H1 (cell line): ENCODE results near the gene DRC1. TPM values are rescaled to one million over a fixed set of nuclear protein-coding genes. Genes with fewer than 3 reads are reported as not detected.

Experiments
- CTCF ChIA-PET: fragments of 300-600 bp; sonication (Branson Sonifier 250); formaldehyde crosslinking; loops from one replicate; lab custom pipeline; 2021; ENCODE audit not compliant: partially characterized antibody; lab: Charles Lee
- POLR2A ChIA-PET: fragments of 300-600 bp; sonication (Branson Sonifier 250); formaldehyde crosslinking; loops from one replicate; lab custom pipeline; 2021; ENCODE audit warnings: inconsistent platforms; ENCODE audit not compliant: partially characterized antibody; lab: Charles Lee
- DNase-seq, 2 experiments: peaks; one replicate each; pipeline versions ENCODE4 v3.0.0 to v3.0.0-alpha.2; 2010 to 2022; ENCODE audit warnings: low spot score in 2 of 2, low read depth in 1 of 2, mixed read lengths in 1 of 2
- FAIRE-seq: peaks from 2 replicates; lab custom pipeline; 2011; peaks lifted over from hg19 to GRCh38; lab: Jason Lieb, UNC
- H2AFZ ChIP-seq: 2 replicates; pipeline ENCODE4 v1.8.1; 2012; ENCODE audit warnings: low read length, inconsistent platforms
- H2AK5ac ChIP-seq: 2 replicates; pipeline ENCODE4 v1.6.1; 2013; ENCODE audit warnings: low read depth, low read length
- H2BK120ac ChIP-seq: replicated peaks from 2 replicates; pipeline ENCODE3; 2013; ENCODE audit warnings: low read depth, low read length, inconsistent platforms
- H2BK12ac ChIP-seq: 2 replicates; pipeline ENCODE4 v1.6.1; 2013; ENCODE audit warnings: low read depth, low read length
- H2BK15ac ChIP-seq: 2 replicates; pipeline ENCODE4 v1.6.1; 2013; ENCODE audit warnings: low read length
- H2BK20ac ChIP-seq: 2 replicates; pipeline ENCODE4 v1.6.1; 2013; ENCODE audit warnings: low read length
- H2BK5ac ChIP-seq: 2 replicates; pipeline ENCODE4 v1.6.1; 2013; ENCODE audit warnings: low read depth, low read length
- H3K14ac ChIP-seq: 2 replicates; pipeline ENCODE4 v1.6.1; 2013; ENCODE audit warnings: inconsistent platforms; ENCODE audit not compliant: insufficient read length
- H3K18ac ChIP-seq: 2 replicates; pipeline ENCODE4 v1.6.1; 2013; ENCODE audit warnings: low read length; ENCODE audit errors: extremely low read depth
- H3K23ac ChIP-seq: 2 replicates; pipeline ENCODE4 v1.6.1; 2013; ENCODE audit warnings: inconsistent platforms; ENCODE audit not compliant: insufficient read length
- H3K23me2 ChIP-seq: 2 replicates; pipeline ENCODE4 v1.6.1; 2013; ENCODE audit warnings: low read depth, low read length
- H3K27ac ChIP-seq: 2 replicates; pipeline ENCODE4 v1.6.1; 2011; ENCODE audit warnings: low read depth, low read length, inconsistent platforms
- H3K27me3 ChIP-seq, 4 experiments: replicated peaks in 1 of 4; 1 replicate in 1 of 4; 2 replicates in 3 of 4; pipeline versions ENCODE4 v1.6.1 to v1.8.1; 2011 to 2013; ENCODE audit warnings: low read length in 3 of 4, mild to moderate bottlenecking in 3 of 4, inconsistent platforms in 2 of 4, mixed read lengths in 2 of 4, moderate library complexity in 1 of 4; ENCODE audit not compliant: control insufficient read depth in 3 of 4, insufficient read depth in 3 of 4; ENCODE audit errors: extremely low read depth in 1 of 4
- H3K36me3 ChIP-seq, 4 experiments: 2 replicates each; pipeline versions ENCODE4 v1.6.1 to v1.8.1; 2011 to 2013; ENCODE audit warnings: mild to moderate bottlenecking in 4 of 4, low read length in 3 of 4, moderate library complexity in 2 of 4, control low read depth in 1 of 4, inconsistent platforms in 1 of 4; ENCODE audit not compliant: insufficient read depth in 4 of 4, control insufficient read depth in 2 of 4
- H3K4ac ChIP-seq: replicated peaks from 2 replicates; pipeline ENCODE3; 2013; ENCODE audit warnings: low read length, low read depth, mixed read lengths, inconsistent platforms; ENCODE audit not compliant: insufficient read length
- H3K4me1 ChIP-seq, 4 experiments: replicated peaks in 1 of 4; 1 replicate in 1 of 4; 2 replicates in 3 of 4; pipeline versions ENCODE4 v1.6.1 to v1.8.1; 2011 to 2013; ENCODE audit warnings: low read length in 3 of 4, inconsistent platforms in 2 of 4, mixed read lengths in 1 of 4; ENCODE audit not compliant: insufficient read depth in 4 of 4, control insufficient read depth in 3 of 4
- H3K4me2 ChIP-seq, 2 experiments: 2 replicates each; pipeline versions ENCODE4 v1.6.1 to v1.8.1; 2011 to 2013; ENCODE audit warnings: low read depth in 2 of 2, low read length in 2 of 2, control low read depth in 1 of 2, inconsistent platforms in 1 of 2, mild to moderate bottlenecking in 1 of 2; ENCODE audit not compliant: insufficient read depth in 1 of 2
- H3K4me3 ChIP-seq, 4 experiments: fragments of 200-600, 300-600 bp in 1 of 4; sonication (generic), shearing (Covaris generic), sonication (Bioruptor Twin) in 1 of 4; 2 replicates each; pipeline versions ENCODE4 v1.5.1 to v1.8.1; 2011 to 2016; ENCODE audit warnings: low read length in 4 of 4, low read depth in 3 of 4, control low read depth in 2 of 4, inconsistent platforms in 2 of 4, mild to moderate bottlenecking in 2 of 4, mixed read lengths in 1 of 4, moderate library complexity in 1 of 4; ENCODE audit not compliant: insufficient read depth in 2 of 4; ENCODE audit errors: extremely low read depth in 1 of 4
- H3K56ac ChIP-seq: replicated peaks from 2 replicates; pipeline ENCODE3; 2013; ENCODE audit warnings: low read depth, mild to moderate bottlenecking, mixed read lengths, low read length, inconsistent platforms; ENCODE audit not compliant: insufficient read length
- H3K79me1 ChIP-seq: 2 replicates; pipeline ENCODE4 v1.6.1; 2013; ENCODE audit warnings: low read depth, low read length, control low read depth
- H3K79me2 ChIP-seq, 2 experiments: 2 replicates each; pipeline versions ENCODE4 v1.6.1 to v1.8.1; 2012 to 2013; ENCODE audit warnings: low read length in 2 of 2, mild to moderate bottlenecking in 2 of 2, inconsistent platforms in 1 of 2; ENCODE audit not compliant: insufficient read depth in 2 of 2, control insufficient read depth in 1 of 2
- H3K9ac ChIP-seq, 4 experiments: replicated peaks in 1 of 4; 1 replicate in 1 of 4; 2 replicates in 3 of 4; pipeline versions ENCODE4 v1.6.1 to v1.8.1; 2011 to 2013; ENCODE audit warnings: low read depth in 3 of 4, low read length in 3 of 4, control low read depth in 2 of 4, mild to moderate bottlenecking in 2 of 4, moderate library complexity in 2 of 4, inconsistent platforms in 1 of 4; ENCODE audit errors: extremely low read depth in 1 of 4
- H3K9me3 ChIP-seq, 2 experiments: 2 replicates each; pipeline versions ENCODE4 v1.6.1 to v1.8.1; 2012 to 2013; ENCODE audit warnings: mild to moderate bottlenecking in 2 of 2, moderate library complexity in 2 of 2, control low read depth in 1 of 2, inconsistent platforms in 1 of 2, low read depth in 1 of 2, low read length in 1 of 2, mixed read lengths in 1 of 2; ENCODE audit not compliant: insufficient read depth in 2 of 2
- H4K20me1 ChIP-seq, 2 experiments: replicated peaks in 1 of 2; 2 replicates each; pipeline versions ENCODE3 to v1.8.1; 2011 to 2013; ENCODE audit warnings: inconsistent platforms in 2 of 2, low read length in 2 of 2, mild to moderate bottlenecking in 1 of 2; ENCODE audit not compliant: insufficient read depth in 2 of 2, control insufficient read depth in 1 of 2
- H4K5ac ChIP-seq: 2 replicates; pipeline ENCODE4 v1.6.1; 2013; ENCODE audit warnings: low read length, low read depth, mixed read lengths, inconsistent platforms; ENCODE audit not compliant: insufficient read length
- H4K8ac ChIP-seq: 2 replicates; pipeline ENCODE4 v1.8.0; 2013; ENCODE audit warnings: mild to moderate bottlenecking, moderate library complexity, low read length, inconsistent platforms; ENCODE audit not compliant: insufficient read depth; ENCODE audit errors: extremely low read depth
- H4K91ac ChIP-seq: replicated peaks from 2 replicates; pipeline ENCODE3; 2013; ENCODE audit warnings: low read length, mixed read lengths, inconsistent platforms; ENCODE audit not compliant: insufficient read length
- CHD1 ChIP-seq: IDR thresholded peaks from 2 replicates; pipeline ENCODE4 v1.6.1; 2012; ENCODE audit warnings: low read depth, low read length, improper control_type of control experiment
- CREB1 ChIP-seq: IDR thresholded peaks from 2 replicates; pipeline ENCODE4 v1.6.1; 2012; ENCODE audit warnings: inconsistent platforms
- KDM5A ChIP-seq: fragments of 200-600 bp; IDR thresholded peaks from 2 replicates; pipeline ENCODE4 v1.7.1; 2012; ENCODE audit warnings: mild to moderate bottlenecking, low read length, inconsistent platforms, mixed read lengths
- NANOG ChIP-seq: IDR thresholded peaks from 2 replicates; pipeline ENCODE4 v1.6.1; 2011; ENCODE audit warnings: low read length, low read depth, mild to moderate bottlenecking, inconsistent platforms; ENCODE audit not compliant: insufficient read depth, poor library complexity, severe bottlenecking
- NRF1 ChIP-seq: IDR thresholded peaks from 2 replicates; pipeline ENCODE4 v1.6.1; 2011; ENCODE audit warnings: mild to moderate bottlenecking, low read depth, low read length, improper control_type of control experiment
- RNF2 ChIP-seq: fragments of 200-900, 300-1000 bp; sonication (generic); IDR thresholded peaks from 2 replicates; pipeline ENCODE4 v1.7.1; 2016; ENCODE audit warnings: borderline replicate concordance, low read depth, mild to moderate bottlenecking, antibody characterized with exemption, low read length; ENCODE audit not compliant: poor library complexity, severe bottlenecking; ENCODE audit errors: missing control alignments
- RXRA ChIP-seq: IDR thresholded peaks from 2 replicates; pipeline ENCODE4 v1.6.1; 2011; ENCODE audit warnings: low read depth, mild to moderate bottlenecking, low read length, moderate library complexity; ENCODE audit not compliant: insufficient read depth
- USF2 ChIP-seq: IDR thresholded peaks from 2 replicates; pipeline ENCODE4 v1.6.1; 2011; ENCODE audit warnings: low read length, improper control_type of control experiment
- WGBS, 2 experiments: shearing (Covaris generic) in 1 of 2; methylation state at CpG; one replicate each; pipeline versions ENCODE4 v1.1.6 to v1.1.7; 2013 to 2015; ENCODE audit warnings: low lambda C conversion rate in 2 of 2, mixed read lengths in 2 of 2, inconsistent platforms in 1 of 2, low coverage in 1 of 2, missing lambda C conversion rate in 1 of 2; ENCODE audit not compliant: insufficient replicate concordance in 2 of 2, insufficient coverage in 1 of 2, insufficient read length in 1 of 2; ENCODE audit errors: extremely low coverage in 1 of 2, missing lambda C conversion rate in 1 of 2; 5-methylcytosine and 5-hydroxymethylcytosine counted together
- polyA plus RNA-seq, 7 experiments: library from polyadenylated mRNA; depleted of rRNA in 3 of 7; stranded (reverse) in 5 of 7; unstranded in 2 of 7; fragments of >200 nt in 5 of 7; fragments of 200-250 nt in 2 of 7; gene quantifications; 1 replicate in 5 of 7; 2 replicates in 1 of 7; 4 replicates in 1 of 7; pipeline versions ENCODE4 v1.2.1 to v1.2.3, GENCODE V29; 2011 to 2013; ENCODE audit warnings: missing spikeins in 2 of 7, mixed read lengths in 2 of 7
- total RNA-seq: library from RNA; stranded (reverse); fragmentation: NEBNext Ultra II Directional; extraction: Animal tissue kit (Norgen Biotek cat#: 25700); gene quantifications from 2 replicates; pipeline ENCODE4 v1.2.1, GENCODE V29; 2021

DRC1 gene
- total and polyA plus RNA-seq, 2 of the 8 experiments (the other 6 are each of a cell fraction or from before 2014, with no cell fraction given): 0.08 TPM; not detected in 1

DNA sequence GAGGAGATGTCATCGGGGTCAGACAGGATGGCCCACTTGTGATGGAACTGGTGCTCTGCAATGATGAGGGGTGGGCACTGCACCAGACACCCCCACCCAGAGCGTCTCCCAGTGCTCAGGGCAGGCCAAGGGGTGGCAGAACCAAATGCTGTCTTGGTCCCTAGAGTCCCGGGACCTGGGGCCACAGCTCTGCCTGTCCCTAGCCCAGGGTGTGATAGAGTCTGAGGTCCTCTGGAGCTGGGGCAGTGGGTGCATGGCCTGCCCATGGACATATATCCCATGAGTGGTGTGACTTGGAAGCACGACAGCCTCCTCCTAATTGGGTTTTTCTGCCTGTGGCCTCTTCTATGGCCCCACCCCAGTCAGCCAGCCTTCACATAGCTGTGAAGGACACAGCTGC is 82.9 kb downstream of the DRC1 start:
- H3K27ac ChIP-seq: no peak overlapping the region
- no peak overlapping the region for H2BK5ac ChIP-seq
- H3K4ac ChIP-seq: no peak overlapping the region
- no peak overlapping the region for H2BK12ac ChIP-seq
- H3K9ac ChIP-seq: no peak overlapping the region
- no peaks in the 10 kb centered on the region for H3K79me1 ChIP-seq
- POLR2A ChIA-PET: no interaction called here
- H2AFZ ChIP-seq: no peak overlapping the region
- no peak overlapping the region for H4K5ac ChIP-seq
- no peaks in the 10 kb centered on the region for H3K9me3 ChIP-seq
- CTCF ChIA-PET: interaction anchor here (0.6 to 3.4 kb wide), 6 partner anchors 12 to 131 kb away, joined by 3 to 14 read pairs (median 4); no protein-coding TSS in a partner anchor
- H2BK120ac ChIP-seq: no peak overlapping the region
- no peak overlapping the region for H3K23ac ChIP-seq
- H4K20me1 ChIP-seq: peaks cover 0 to 7% of the 10 kb centered on the region in 2 experiments
- H3K18ac ChIP-seq: no peak overlapping the region
- no peak overlapping the region for H4K8ac ChIP-seq
- FAIRE-seq (no peak), DNase-seq (no peak)
- peaks cover 5% of the 10 kb centered on the region; the same call in 1 of the 2 replicates for H3K23me2 ChIP-seq
- no peak overlapping the region for H3K4me3 ChIP-seq
- TF ChIP-seq RNF2 (no peak), NRF1 (no peak), KDM5A (no peak), RXRA (no peak), USF2 (no peak), CREB1 (no peak), CHD1 (no peak), NANOG (no peak)
- no peak overlapping the region for H4K91ac ChIP-seq
- H3K36me3 ChIP-seq: no peaks in the 10 kb centered on the region
- H3K27me3 ChIP-seq: no peaks in the 10 kb centered on the region
- H3K14ac ChIP-seq: no peak overlapping the region
- no peak overlapping the region for H2BK20ac ChIP-seq
- H2BK15ac ChIP-seq: no peak overlapping the region
- H3K79me2 ChIP-seq: no peaks in the 10 kb centered on the region
- H3K4me2 ChIP-seq: no peak overlapping the region
- no peak overlapping the region for H2AK5ac ChIP-seq
- WGBS, 2 experiments: 68% methylated on average over 4 of the region's 4 CpGs; no CpG with 5 or more reads in 1 of the 2 experiments
- H3K56ac ChIP-seq: no peak overlapping the region
- H3K4me1 ChIP-seq: no peaks in the 10 kb centered on the region; a peak in 1 of 7 replicates
